ENCODE data around the gene GMPPA.

GMPPA gene

DNA sequence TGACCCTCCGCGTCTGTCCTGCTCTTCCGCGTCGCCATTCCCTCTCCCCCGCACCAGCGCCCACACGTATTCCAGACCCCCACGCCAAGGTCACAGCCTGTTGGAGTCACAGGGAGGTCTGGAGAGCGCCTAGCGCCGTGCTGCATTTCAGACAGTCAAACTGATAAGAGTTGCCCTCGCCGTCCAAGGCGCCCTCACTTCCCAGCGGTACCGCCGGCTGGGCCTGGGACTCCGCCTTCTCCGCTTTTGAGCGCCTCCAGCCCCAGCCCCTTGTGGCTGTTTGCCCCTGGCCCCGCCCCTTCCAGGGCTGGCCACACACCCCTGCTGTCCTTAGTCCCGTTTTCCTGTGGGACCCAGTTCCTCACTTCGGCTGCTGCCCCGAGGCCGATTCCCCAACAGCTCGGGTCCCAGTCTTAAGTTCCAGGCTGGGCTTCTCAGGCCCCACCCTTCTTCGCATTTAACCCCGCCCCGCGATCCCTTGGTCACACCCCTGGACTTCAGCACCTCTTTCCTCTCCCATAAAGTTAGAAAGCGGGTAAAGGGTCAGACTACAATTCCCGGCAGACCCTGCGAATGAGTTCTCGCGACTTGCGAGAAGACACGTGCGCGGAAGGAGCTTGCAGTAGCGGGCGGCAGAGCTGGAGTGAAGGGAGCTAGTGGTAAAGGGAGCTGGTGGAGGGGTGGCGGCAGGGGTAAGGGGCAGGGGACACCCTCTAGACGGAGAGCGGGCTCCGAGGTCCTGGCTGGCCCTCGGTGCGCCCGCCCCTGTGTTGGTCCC is at the start of gene GMPPA:
Gene GMPPA (plus strand): TSS at position 612 of the 778 bp plus-strand sequence. CDS start 1,085 bp downstream, outside the sequence.
- peak; percentile 97 for DNase-seq (ENCODE audit: low read depth)

DNA sequence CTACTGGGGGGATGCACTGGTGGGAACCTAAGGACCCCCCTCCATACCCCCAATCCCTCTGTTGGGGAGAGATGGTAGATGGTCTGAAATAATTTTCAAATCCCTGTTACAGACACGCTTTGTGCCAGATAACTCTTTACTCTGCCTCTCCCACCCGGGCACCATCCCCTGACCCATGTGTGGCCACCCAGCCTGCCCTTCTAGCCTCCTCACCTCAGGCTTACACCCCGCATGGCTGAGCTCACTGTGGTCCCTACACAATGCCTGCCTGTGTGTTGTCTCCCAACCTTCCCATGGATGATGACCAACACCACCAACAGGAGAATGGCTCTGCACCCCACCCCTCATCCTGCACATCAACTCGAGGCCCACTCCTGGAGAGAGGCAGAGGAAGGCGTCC is 49.1 kb upstream of the GMPPA start:
- no peak for DNase-seq (ENCODE audit: low read depth)

DNA sequence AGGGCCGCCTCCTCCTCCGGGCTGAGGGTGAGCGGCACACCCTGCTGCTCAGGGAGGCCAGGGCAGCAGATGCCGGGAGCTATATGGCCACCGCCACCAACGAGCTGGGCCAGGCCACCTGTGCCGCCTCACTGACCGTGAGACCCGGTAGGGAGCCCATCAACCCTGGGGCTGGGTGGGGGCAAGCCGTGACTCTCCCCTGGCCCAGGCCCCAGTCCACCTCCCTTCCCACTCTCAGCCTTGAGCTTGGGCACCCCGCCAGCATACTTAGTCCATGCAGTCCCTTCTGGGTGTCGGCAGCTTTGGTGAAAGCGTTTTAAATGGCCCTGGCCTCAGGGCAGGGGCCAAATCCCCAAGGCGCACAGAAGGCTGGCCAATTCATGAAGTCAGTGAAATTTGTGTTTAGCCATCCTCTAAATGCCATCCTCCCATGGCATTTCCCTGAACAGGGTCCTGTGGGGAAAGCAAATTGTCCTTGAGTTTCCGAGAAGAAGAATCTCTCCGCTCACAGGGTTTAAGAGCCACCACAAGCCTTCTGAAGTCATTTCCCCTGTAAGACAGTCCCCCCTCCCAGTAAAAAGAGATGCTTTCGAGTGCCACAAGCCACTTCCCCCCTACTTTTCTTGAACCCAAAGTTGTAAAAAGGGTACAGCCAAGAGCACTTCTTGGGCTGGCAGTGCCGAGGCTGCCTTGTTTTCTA is 46.9 kb upstream of the GMPPA start:
- DNase-seq (ENCODE audit: low read depth) = no peak

DNA sequence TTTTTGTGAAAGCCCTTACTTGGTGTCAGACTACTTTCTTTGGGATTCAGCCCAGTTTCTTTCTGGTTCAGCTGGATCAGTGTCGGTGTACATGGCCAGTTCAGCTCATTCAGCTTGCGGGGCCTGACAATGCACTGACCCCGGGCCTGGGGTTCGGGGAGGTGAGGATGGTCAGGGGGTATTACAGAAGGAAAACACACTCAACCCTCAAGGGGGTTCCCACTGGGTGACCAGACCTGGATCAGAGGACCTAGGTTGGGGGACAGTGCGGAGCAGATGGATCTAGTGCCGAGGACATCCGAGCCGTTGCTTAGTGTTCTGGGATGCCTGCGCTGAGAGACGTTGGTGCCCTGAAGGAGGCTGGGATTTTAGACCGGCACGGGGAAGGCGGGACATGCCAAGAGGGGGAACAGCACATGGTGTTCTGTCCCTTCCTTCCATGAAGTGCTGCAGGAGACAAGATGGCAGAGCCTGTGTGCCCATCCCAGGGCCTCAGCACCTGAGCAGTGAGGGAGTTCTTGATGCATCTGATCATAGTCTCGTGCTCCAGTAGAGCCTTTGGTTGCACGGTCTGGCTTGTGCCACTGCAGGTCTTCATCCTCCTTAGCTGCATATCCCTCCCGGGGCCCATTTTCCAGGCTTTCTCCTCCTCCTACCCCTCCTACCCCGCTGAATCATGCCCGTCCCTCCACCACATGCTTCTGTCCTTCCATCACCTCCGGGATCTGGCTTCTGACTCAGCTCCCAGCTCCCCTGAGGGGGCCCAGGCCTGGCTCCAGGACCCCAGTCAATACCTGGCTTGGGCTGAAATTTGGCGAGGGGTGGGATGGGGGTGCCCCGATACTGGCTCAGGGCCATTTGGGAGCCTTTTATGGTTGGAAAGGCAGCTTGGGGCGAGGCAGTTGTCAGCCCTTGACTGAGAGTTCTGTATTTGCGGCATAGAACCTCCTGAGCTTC is 46.1 kb upstream of the GMPPA start:
- DNase-seq (ENCODE audit: low read depth) = peak; percentile 96

DNA sequence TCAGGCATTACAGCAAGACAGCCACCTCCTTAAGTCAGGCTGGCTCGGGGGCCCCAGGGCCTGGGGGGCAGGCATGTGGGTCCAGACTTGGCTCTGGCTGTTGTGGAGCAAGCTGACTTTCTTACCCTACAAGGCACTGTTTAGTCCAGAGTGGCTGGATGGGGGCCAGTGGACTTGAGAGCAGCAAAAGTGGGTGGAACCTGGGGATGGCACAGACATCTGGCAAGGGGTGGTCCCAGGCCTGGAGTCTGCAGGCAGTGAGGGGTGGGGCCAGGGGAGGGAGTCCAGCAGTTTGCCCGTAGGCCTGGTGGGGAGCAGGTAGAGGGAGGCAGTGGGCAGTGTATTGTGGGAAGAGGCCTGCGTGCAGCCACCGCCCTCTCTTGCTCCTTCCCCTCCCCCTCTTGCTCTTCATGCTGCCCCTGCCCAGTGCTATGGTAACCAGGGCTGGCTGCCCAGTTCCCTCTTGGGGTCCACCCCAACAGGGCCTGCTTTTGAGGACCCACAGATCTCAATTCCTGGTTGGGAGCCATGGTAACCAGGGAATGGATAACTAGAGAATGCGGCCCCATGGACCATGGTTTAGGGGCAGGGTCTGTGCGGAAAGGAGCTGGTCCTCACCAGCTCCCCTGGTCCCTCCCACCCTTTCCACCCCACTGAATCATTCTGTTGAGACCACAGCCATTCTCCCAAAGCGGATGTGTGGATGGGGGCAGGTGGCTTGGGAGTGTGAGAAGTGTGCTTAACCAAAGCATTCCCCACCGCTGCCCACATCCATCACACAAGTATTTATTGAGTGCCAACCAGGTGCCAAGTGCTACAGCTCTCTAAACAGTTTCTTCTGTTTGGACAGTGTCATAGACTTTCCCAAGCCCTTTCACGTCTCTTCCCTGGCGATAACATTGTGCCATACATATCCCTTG is 44.8 kb upstream of the GMPPA start:
- no peak for DNase-seq (ENCODE audit: low read depth)

DNA sequence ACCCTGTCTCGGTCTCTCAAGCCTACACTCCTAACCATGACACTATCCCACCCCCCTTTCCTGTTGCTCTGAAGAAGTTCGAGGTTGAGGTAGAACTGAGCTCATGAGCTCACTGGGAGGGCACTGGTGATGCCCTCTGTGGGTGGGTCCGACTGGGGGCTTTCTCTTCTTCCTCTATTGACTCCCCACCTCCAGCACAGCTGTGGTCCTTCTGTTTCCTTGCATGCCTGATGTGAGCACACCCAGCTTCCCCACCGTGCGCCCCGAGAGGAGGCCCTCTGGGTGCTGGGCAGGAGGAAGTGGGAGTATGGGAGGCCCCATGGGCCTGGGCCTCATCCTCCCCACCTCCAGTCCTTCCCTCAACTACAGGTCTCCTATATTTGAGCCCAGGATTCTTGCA is 43.1 kb upstream of the GMPPA start:
- DNase-seq (ENCODE audit: low read depth) = no peak

DNA sequence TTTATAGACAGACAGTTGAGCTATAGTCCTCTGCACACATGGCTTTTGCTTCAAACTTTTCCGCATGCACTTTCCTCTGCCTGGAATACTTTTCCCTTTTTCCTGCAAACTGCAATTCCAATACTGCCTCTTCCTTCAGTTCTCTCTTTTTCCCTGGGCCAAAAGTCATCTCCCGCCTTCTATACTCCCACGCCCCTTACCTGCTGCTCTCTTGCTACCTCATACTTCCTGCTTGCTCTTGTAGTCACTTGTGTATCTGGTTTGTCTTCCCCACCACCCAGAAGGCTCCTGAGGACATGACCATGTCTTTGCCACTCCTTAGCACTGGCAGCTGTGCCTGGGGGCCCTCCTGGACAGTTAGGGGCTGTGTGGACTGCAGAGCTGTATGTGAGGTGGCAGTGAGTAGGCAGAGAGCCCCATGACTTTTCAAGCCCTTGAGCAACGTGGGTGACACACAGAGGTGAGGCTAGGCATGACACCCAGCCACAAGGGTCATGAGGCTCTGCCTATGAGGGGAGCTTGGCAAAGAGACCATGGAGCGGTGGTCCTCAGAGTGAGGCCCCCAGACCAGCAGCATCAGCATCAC is 40.8 kb upstream of the GMPPA start:
- DNase-seq (ENCODE audit: low read depth) = no peak

DNA sequence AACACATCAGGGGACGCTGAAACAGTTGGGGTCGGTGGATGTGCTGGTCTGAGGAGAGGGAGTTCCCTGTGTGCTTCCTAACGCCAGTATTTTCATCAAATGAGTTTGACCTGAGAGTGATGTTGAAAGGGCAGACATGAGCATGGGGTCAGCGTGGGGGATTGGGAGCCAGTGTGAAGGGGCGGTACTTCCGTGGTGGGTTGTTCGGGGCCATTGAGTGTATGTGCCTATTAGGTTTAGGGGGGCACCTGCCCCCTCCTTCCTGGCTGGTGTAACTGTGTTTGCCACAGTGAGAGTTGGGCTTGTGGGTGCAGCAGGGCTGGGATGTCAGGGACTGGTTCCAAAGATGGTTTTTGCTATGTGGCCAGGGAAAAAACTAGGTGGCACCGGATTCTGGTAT is 39.7 kb upstream of the GMPPA start:
- no peak for DNase-seq (ENCODE audit: low read depth)

DNA sequence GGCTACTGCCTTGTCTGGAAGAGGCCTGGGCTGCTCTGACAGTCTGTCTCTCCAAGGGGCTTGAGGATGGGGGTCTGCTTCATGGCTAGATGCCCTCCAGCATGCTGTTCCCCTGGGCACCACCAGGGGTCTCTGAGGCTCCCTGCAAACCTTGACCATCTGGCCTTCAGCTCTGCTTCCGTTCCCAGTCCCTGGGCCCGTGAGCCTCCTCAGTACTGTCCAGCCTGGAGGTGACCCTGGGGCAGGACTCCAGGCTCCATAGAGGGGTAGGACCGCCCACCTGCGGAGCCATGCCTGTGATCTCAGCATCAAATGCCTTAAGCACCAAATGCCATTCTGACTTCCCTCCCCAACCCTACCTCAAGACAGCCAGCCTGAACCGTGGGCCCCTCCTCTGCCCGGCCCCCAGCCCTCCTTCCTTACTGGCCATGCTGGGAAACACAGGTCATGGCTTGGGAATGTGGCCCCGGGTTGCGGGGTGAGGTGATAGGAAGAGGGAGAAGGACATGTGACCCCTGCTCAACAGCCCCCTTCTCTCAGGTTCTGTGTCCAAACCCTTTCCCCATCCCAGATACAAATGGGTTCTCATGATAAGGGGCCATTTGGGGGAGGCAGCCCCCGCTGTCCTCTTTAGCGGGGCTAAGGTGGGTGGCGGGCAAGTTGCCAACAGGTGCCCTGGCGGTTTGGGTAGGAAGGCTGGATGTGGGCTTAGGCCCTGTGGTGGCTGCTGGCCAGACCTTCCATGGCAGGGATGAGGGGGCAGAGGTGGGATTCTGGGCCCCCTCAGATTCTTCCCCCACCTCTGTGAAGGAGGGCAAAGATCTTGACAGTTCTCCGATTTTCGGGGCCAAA is 39.0 kb upstream of the GMPPA start:
- no peak for DNase-seq (ENCODE audit: low read depth)

DNA sequence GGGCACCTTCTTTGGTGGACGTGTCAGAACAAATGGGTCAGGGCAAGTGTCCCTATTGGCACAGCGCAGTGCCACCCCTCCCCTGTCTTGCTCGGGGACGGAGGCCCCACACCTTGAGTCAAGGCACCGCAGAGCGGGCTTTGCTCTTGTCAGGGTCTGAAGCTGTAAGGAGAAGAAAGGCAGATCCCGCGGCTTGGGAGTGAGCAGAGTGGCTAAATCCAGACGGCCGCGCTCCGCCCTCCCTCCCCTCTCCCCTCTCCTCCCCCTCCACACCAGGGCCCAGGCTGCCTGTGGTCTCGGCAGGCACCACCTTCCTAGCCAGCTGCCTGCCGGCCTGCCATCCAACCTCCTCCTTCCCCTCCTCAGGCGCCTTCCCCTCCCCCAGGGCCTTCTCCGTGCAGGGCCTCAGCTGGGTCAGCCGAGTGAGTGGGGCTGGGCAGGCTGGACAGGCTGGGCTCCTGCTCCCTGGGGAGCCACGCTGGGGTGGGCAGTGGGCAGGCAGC is 38.2 kb upstream of the GMPPA start:
- peak; percentile 50 for DNase-seq (ENCODE audit: low read depth)

DNA sequence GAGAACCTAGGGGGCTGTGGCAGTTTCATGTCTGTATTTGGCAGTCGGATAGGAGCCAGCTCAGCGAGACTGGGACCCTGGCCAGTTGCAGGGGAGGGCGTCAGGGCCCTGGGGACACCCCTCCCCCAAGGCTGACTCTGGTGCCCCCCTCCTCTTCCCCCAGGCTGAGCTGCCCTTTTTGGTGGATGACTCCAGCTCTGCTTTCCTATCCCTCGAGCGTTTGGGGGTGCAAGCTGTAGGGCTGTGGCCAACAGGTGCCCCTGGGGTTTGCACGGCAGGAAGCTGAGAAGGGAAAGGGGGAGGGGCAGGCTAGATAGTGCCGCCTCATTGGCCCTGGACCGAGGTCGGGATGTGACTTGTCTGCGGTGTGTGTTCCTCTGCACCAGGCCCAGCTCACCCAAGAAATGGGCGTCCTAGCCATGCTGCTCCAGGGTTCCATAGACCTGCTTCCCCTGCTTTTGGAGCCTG is 37.6 kb upstream of the GMPPA start:
- no peak for DNase-seq (ENCODE audit: low read depth)

DNA sequence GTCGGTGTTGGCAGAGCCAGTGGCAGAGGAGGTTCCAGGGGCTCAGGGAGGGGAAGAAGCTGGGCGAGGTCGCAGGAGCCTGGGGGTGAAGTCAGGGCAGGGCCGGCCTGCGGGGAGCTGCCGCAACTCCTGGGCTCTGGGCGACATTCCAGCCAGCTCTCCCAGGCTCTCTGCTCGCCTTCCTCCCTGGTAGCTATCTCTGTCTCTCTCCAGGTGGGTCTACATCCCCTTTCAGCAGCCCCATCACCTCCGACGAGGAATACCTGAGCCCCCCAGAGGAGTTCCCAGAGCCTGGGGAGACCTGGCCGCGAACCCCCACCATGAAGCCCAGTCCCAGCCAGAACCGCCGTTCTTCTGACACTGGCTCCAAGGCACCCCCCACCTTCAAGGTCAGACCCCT is 37.0 kb upstream of the GMPPA start:
- DNase-seq (ENCODE audit: low read depth) = no peak

DNA sequence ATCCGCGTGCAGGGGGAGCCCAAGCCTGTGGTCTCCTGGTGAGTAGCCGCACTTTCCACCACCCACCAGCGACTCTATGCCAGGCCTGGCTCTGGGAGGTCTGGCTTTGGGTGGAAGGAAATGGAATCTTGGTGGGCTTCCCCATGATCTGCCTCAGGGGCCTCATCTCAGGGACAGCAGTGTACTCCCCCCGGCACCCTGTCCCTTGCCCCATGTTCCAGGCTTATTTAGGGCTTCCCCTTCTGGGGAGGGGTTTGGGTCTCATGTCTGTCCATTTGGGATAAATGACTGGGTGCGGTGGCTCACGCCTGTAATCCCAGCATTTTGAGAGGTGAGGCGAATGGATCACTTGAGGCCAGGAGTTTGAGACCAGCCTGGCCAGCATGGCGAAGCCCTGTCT is 36.3 kb upstream of the GMPPA start:
- no peak for DNase-seq (ENCODE audit: low read depth)

DNA sequence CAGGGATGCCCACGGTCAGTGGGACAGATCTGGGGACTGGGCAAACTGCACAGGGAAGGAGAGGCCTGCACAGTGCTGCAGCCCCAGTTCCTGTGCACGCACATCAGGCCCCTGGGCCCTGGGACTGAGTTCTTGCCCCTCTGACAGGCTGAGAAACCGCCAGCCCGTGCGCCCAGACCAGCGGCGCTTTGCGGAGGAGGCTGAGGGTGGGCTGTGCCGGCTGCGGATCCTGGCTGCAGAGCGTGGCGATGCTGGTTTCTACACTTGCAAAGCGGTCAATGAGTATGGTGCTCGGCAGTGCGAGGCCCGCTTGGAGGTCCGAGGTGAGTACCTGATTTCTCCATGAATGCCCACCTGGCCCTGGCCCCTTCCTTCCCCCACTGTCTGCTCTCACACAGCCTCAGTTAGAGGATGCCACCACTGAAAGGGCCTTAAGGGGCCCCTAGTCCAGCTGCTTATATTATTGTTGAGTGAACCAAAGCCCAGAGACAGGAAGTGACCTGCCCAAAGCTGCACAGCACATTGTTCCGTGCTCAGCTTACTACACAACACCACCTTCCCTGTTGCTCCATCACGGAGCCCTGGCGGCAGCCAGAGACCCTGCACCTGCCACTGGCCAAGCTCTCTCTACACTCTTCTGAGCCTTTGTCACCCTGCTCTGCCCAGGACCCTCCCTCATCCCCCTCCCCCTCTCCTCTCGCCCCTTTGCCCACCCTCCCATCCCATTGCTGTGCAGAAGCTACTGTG is 34.2 kb upstream of the GMPPA start:
- no peak for DNase-seq (ENCODE audit: low read depth)

DNA sequence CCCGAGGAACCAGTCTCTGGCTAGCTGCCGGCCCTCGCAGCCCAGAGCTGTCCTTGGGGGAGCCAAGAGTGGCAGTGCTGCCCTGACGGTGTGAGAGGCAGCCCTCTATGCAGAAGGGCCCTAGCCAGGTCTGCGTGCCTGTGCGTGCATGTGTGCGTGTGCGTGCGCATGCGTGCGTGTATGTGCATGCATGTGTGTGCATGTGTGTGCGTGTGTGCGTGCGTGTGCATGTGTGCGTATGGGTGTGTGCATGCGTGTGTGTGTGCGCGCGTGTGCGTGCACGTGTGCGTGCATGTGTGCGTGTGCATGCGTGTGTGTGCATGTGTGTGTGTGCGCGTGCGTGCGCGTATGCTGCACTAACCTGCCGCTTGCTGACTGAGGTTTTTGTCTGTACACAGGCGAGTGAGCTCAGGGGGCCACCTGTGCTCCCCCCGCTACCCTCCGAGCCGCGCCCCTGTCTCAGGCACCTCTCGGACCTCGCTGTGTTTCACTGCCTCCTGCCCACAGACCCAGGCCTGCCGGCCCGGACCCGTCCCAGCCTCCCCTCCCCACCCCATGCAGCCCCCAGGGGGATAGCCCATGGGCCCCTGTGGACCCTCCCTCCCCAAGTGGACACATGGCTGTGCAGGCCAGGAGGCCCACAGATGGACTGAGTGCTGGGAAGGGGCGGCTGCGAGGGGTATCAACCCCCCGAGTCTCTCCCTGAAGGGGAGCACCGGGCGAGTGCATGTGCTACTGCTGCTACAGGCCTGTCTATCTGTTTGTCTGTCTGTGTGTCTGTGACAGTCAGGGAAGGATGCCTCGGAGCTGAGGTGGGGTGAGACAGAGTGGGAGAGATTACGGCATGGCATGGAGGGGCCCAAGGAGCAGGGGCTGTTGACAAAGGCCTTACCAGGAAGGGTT is 32.8 kb upstream of the GMPPA start:
- no peak for DNase-seq (ENCODE audit: low read depth)

DNA sequence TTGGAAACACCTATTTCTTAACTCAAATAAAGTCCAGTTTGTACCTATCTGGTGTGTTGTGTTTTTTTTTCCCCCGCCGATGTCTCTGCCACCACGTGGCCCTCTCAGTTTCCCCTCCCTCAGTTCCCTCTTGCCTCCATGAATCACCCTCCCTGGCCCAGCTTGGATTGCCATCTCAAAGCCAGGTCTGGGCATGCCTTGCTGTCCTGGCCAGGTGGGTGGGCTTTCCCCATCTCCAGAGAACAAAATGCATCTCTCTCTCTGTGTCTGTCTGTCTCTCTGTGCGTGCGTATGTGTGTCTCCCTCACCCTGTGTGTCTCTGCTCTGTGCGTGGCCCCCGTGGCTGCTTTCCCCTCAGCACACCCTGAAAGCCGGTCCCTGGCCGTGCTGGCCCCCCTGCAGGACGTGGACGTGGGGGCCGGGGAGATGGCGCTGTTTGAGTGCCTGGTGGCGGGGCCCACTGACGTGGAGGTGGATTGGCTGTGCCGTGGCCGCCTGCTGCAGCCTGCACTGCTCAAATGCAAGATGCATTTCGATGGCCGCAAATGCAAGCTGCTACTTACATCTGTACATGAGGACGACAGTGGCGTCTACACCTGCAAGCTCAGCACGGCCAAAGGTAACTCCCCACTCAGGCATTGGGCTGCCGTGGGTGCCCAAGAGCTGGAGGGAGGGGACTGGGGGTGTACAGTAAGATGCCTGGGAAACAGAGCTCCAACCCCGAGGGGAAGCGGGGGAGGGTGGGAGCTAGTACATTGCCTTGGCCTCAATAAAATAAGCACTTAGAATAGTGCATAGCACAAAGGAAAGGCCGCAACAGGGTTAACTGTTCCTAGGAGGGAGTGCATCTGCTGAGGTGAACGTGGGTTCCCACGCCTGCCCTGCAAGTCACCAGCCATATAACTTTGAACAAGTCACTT is 31.6 kb upstream of the GMPPA start:
- DNase-seq (ENCODE audit: low read depth) = no peak

DNA sequence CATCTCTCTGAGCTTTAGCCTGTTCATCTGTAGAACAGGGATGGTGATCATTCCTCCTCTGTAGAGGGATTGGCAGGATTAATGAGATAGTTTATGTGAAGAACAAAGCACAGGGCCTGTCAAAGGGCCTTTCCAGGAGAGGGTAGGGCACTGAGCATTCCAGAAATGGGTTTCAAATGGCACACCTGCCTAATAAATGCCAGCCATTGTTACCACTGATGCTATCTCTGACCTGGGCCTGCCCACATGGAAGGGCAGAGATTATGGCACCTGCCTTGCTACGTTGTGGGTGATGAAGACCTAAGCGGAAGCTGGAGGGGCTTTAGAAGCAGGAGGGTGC is 31.0 kb upstream of the GMPPA start:
- DNase-seq (ENCODE audit: low read depth) = no peak
